ENCODE results near the gene EMC8. TPM values are rescaled to one million over a fixed set of nuclear protein-coding genes. Genes with fewer than 3 reads are reported as not detected.

Gene EMC8
- total and polyA plus RNA-seq, 10 of the 15 experiments (the other 5 are each of a cell fraction or from before 2014, with no cell fraction given) = 7.8 to 62.0 (median 33.5) TPM

- TF ChIP-seq E2F8 (IDR thresholded peaks at IDR 0.05; ENCODE audit: low read depth, partially characterized antibody) (no peak), MXI1 (IDR thresholded peaks at IDR 0.05; ENCODE audit: low read depth, low read length) (no peak), PBX3 (IDR thresholded peaks at IDR 0.05; ENCODE audit: insufficient replicate concordance, low read depth, low read length) (no peak)
These were observed 48.6 kb upstream of the EMC8 start (continued) for GRCh38 chr16:85847681-85848601.

GRCh38 chr16:85847036-85847435 lies 47.7 kb upstream of the EMC8 start:
- Histone ChIP-seq H3K4me1 (ENCODE audit: control insufficient read depth, insufficient read depth, low read length) (peaks cover 7% of the 10 kb centered on the region), H3K4me3 (no peak overlapping the region), H3K4me2 (ENCODE audit: control insufficient read depth, insufficient read depth) (no peak overlapping the region), H3K9me3 (replicated peaks; ENCODE audit: control insufficient read depth, insufficient read depth, low read length) (no peaks in the 10 kb centered on the region; the same call in 2 of the 3 replicates), H3K27ac (ENCODE audit: control insufficient read depth, insufficient read depth) (no peak overlapping the region), H2AFZ (ENCODE audit: control insufficient read depth, low read depth, low read length) (no peak overlapping the region), H3K36me3 (ENCODE audit: control insufficient read depth in 2 of 2, insufficient read depth in 2 of 2, low read length in 1 of 2) (no peaks in the 10 kb centered on the region), H4K20me1 (ENCODE audit: control insufficient read depth, insufficient read depth) (no peaks in the 10 kb centered on the region), H3K27me3 (replicated peaks in 1 of 2; ENCODE audit: control insufficient read depth in 2 of 2, insufficient read depth in 2 of 2, low read length in 1 of 2) (no peaks in the 10 kb centered on the region), H3K79me2 (ENCODE audit: control insufficient read depth, insufficient read depth, low read length) (no peaks in the 10 kb centered on the region), H3K9ac (ENCODE audit: control insufficient read depth, insufficient read depth, low read length) (no peak overlapping the region)
- ChIA-PET POLR2A (no interaction called here), CTCF (no interaction called here), SMC1A (ENCODE audit: uncharacterized antibody, unreplicated experiment) (no interaction called here), RAD21 (ENCODE audit: unreplicated experiment) (no interaction called here)
- in situ Hi-C loops (cut with MboI) = no loop called here
- 74% methylated on average over 15 of the region's 15 CpGs for WGBS (ENCODE audit: insufficient coverage, insufficient replicate concordance, low lambda C conversion rate, missing lambda C conversion rate)
- ATAC-seq (no peak), DNase-seq (ENCODE audit: low read depth, low spot score) (no peak), FAIRE-seq (no peak)
- no TSS peak for BruUV-seq (replicated peaks)
- intact Hi-C loops (cut with micrococcal nuclease; ENCODE audit: unreplicated experiment) = no loop called here
- TF ChIP-seq, protein P1, sequence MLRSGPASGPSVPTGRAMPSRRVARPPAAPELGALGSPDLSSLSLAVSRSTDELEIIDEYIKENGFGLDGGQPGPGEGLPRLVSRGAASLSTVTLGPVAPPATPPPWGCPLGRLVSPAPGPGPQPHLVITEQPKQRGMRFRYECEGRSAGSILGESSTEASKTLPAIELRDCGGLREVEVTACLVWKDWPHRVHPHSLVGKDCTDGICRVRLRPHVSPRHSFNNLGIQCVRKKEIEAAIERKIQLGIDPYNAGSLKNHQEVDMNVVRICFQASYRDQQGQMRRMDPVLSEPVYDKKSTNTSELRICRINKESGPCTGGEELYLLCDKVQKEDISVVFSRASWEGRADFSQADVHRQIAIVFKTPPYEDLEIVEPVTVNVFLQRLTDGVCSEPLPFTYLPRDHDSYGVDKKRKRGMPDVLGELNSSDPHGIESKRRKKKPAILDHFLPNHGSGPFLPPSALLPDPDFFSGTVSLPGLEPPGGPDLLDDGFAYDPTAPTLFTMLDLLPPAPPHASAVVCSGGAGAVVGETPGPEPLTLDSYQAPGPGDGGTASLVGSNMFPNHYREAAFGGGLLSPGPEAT (IDR thresholded peaks at IDR 0.05; ENCODE audit: low read depth) = no peak
- TF ChIP-seq ZNF24 (IDR thresholded peaks at IDR 0.05) (no peak), EED (IDR thresholded peaks at IDR 0.05; ENCODE audit: low read depth) (no peak), PAX5 (IDR thresholded peaks at IDR 0.05; ENCODE audit: borderline replicate concordance, low read depth, low read length) (no peak), ZNF274 (IDR thresholded peaks at IDR 0.05; ENCODE audit: insufficient read depth, insufficient read length) (no peak), RELA (IDR thresholded peaks at IDR 0.05; ENCODE audit: borderline replicate concordance, partially characterized antibody) (no peak), HDAC6 (IDR thresholded peaks at IDR 0.05; ENCODE audit: unreplicated experiment) (no peak), ZSCAN29 (IDR thresholded peaks at IDR 0.05) (no peak), JUND (IDR thresholded peaks at IDR 0.05; ENCODE audit: low read depth, low read length) (no peak), TAF1 (IDR thresholded peaks at IDR 0.05; ENCODE audit: borderline replicate concordance, low read depth, low read length) (no peak), ZNF622 (IDR thresholded peaks at IDR 0.05) (no peak)

Data from GM12878 (cell line).